ENCODE measurements around the gene CLCN2. TPM values are rescaled to one million over a fixed set of nuclear protein-coding genes. Genes with fewer than 3 reads are reported as not detected.
A peak's percentile ranks its signal among the peaks of the same experiment; 100 is the strongest.

The CLCN2 gene
- total and polyA plus RNA-seq, 11 donors, result 1.2 to 3.6 (median 2.0) TPM

- H3K27ac ChIP-seq, result no peak overlapping the region
- DNase-seq (no peak), ATAC-seq (no peak)
- H3K9me3 ChIP-seq, result no peaks in the 10 kb centered on the region
- H3K36me3 ChIP-seq, result peaks cover 5 to 69% (median 63%) of the 10 kb centered on the region in 9 donors
- no peaks in the 10 kb centered on the region for H3K4me1 ChIP-seq
- no peaks in the 10 kb centered on the region for H3K27me3 ChIP-seq
- no peak overlapping the region for H3K4me3 ChIP-seq
- TF ChIP-seq POLR2A (IDR thresholded peaks at IDR 0.05), result no peak
- no peak for TF ChIP-seq CTCF (IDR thresholded peaks at IDR 0.05)
- whole genome bisulfite sequencing, 4 donors, result 93 to 98% (median 94%) methylated on average over 9 of the region's 9 CpGs
- intact Hi-C loops (cut with DNase I), result loop anchor here in 1 of 10 donors (5.0 kb wide), 1 partner anchor 49 kb away; no protein-coding TSS in a partner anchor
Observed at GRCh38 chr3:184307915-184308314, 53.5 kb downstream of the CLCN2 start.

DNA sequence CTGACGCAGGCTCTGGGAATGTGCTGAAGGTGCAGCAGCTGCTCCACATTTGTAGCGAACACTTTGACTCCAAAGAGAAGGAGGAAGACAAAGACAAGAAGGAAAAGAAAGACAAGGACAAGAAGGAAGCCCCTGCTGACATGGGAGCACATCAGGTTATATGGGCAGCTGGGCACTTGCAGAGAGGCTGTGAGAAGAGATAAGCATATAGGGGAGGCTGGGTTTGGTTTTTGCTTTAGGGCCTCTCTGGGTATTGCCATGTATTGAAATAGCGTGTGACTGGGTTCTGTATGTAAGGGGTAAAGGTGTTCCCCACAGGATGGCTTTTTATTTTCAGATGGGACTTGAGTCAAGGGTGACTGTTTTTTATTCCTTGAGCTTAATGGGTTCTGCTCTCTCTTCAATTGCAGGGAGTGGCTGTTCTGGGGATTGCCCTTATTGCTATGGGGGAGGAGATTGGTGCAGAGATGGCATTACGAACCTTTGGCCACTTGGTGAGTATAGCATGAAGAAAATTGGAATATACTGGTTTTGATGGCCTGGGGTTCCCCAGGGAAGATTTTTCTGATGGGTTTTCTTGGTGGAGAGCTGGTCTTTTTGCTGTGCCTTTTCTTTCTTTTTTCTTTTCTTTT lies 54.9 kb downstream of the CLCN2 start:
- no peak overlapping the region for H3K4me3 ChIP-seq
- H3K27me3 ChIP-seq, result no peaks in the 10 kb centered on the region
- no peaks in the 10 kb centered on the region for H3K4me1 ChIP-seq
- intact Hi-C loops (cut with DNase I), result loop anchor here in 1 of 10 donors (5.0 kb wide), 1 partner anchor 51 kb away; no protein-coding TSS in a partner anchor
- ATAC-seq (no peak), DNase-seq (no peak)
- TF ChIP-seq POLR2A (IDR thresholded peaks at IDR 0.05), result no peak
- TF ChIP-seq CTCF (IDR thresholded peaks at IDR 0.05), result no peak
- WGBS, 4 donors, result 89 to 95% (median 91%) methylated on average over 4 of the region's 4 CpGs
- H3K36me3 ChIP-seq, result peaks cover 5 to 84% (median 77%) of the 10 kb centered on the region in 9 donors
- no peak overlapping the region for H3K27ac ChIP-seq
- H3K9me3 ChIP-seq, result no peaks in the 10 kb centered on the region

- DNase-seq (no peak), ATAC-seq (peak in 1 of 4 donors; percentile 23)
- Histone ChIP-seq H3K4me3 (no peak overlapping the region), H3K9me3 (no peaks in the 10 kb centered on the region), H3K27me3 (no peaks in the 10 kb centered on the region), H3K4me1 (peaks cover 0 to 4% (median 3%) of the 10 kb centered on the region in 12 donors), H3K27ac (no peak overlapping the region), H3K36me3 (peaks cover 5 to 92% (median 86%) of the 10 kb centered on the region in 9 donors)
- intact Hi-C loops (cut with DNase I), result loop anchor here in 1 of 10 donors (5.0 kb wide), 1 partner anchor 52 kb away; no protein-coding TSS in a partner anchor
- TF ChIP-seq POLR2A (IDR thresholded peaks at IDR 0.05) (no peak), CTCF (IDR thresholded peaks at IDR 0.05) (peak in 9 of 12 donors; percentile 6 to 39 (median 28))
- WGBS, 4 donors, result 57 to 75% (median 67%) methylated on average over 1 of the region's 1 CpG
Observed at GRCh38 chr3:184305577-184305976, 55.8 kb downstream of the CLCN2 start.

DNA sequence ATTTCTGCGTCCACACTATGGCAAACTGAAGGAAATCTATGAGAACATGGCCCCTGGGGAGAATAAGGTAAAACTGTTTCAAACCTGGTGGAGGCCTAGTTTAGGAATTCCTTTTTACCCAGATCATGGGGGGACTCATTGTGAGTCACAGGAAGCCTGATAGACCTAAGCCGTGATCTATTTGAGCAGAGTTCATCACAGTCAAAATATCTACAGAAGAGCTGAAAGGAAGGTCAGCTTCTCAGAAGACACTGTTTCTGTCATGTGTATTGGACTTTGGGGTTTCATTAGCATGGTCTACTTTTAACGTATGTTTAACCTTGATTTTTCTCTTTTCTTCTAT lies 61.1 kb downstream of the CLCN2 start:
- peak overlapping the region in 1 of 12 donors; percentile 86 for H3K27ac ChIP-seq
- H3K27me3 ChIP-seq, result no peaks in the 10 kb centered on the region
- peaks cover 5 to 55% (median 52%) of the 10 kb centered on the region in 9 donors for H3K36me3 ChIP-seq
- H3K9me3 ChIP-seq, result no peaks in the 10 kb centered on the region
- peak overlapping the region in 10 of 12 donors; percentile 66 to 98 (median 94) for H3K4me3 ChIP-seq
- no peak for TF ChIP-seq POLR2A (IDR thresholded peaks at IDR 0.05)
- no peak for TF ChIP-seq CTCF (IDR thresholded peaks at IDR 0.05)
- 75 to 79% (median 76%) methylated on average over 3 of the region's 3 CpGs for WGBS, 4 donors
- H3K4me1 ChIP-seq, result peaks cover 0 to 19% (median 13%) of the 10 kb centered on the region in 12 donors
- DNase-seq, result no peak
- intact Hi-C loops (cut with DNase I), result loop anchor here in 1 of 10 donors (5.0 kb wide), 1 partner anchor 47 kb away; no protein-coding TSS in a partner anchor
- no peak for ATAC-seq
